Measurements from ENCODE around the gene GRM8.

GRM8 gene

GRCh38 chr7:126447984-126448383 is 804.8 kb downstream of the GRM8 start:
- no peak for DNase-seq
- intact Hi-C loops (cut with DNase I) = no loop called here

- intact Hi-C loops (cut with DNase I) = no loop called here
- no peak for DNase-seq
Observed at GRCh38 chr7:126445991-126446390, 806.8 kb downstream of the GRM8 start.

- DNase-seq = no peak
- intact Hi-C loops (cut with DNase I) = no loop called here
Observed at GRCh38 chr7:126443951-126444350, 808.8 kb downstream of the GRM8 start.

- DNase-seq = no peak
- intact Hi-C loops (cut with DNase I) = no loop called here
Observed at GRCh38 chr7:126442908-126443307, 809.8 kb downstream of the GRM8 start.

- DNase-seq = no peak
- intact Hi-C loops (cut with DNase I) = no loop called here
Observed at GRCh38 chr7:126441745-126442144, 811.0 kb downstream of the GRM8 start.

- DNase-seq = no peak
- intact Hi-C loops (cut with DNase I) = no loop called here
Observed at GRCh38 chr7:126440542-126440941, 812.2 kb downstream of the GRM8 start.

- intact Hi-C loops (cut with DNase I) = no loop called here
- no peak for DNase-seq
Observed at GRCh38 chr7:126436213-126436868, 816.4 kb downstream of the GRM8 start.

GRCh38 chr7:126426652-126427051 is 826.1 kb downstream of the GRM8 start:
- DNase-seq = no peak
- intact Hi-C loops (cut with DNase I) = no loop called here

- intact Hi-C loops (cut with DNase I) = no loop called here
- no peak for DNase-seq
Observed at GRCh38 chr7:126424985-126425384, 827.8 kb downstream of the GRM8 start.

GRCh38 chr7:126419047-126419446 is 833.7 kb downstream of the GRM8 start:
- intact Hi-C loops (cut with DNase I) = no loop called here
- no peak for DNase-seq

GRCh38 chr7:126411821-126412383 is 840.8 kb downstream of the GRM8 start:
- intact Hi-C loops (cut with DNase I) = no loop called here

GRCh38 chr7:126411032-126411820 is 841.5 kb downstream of the GRM8 start:
- no peak for DNase-seq
- intact Hi-C loops (cut with DNase I) = no loop called here

More at GRCh38 chr7:126411821-126412383, 840.8 kb downstream of the GRM8 start:
- DNase-seq = peak in 3 of 42 donors; percentile 1 to 41 (median 6)

- no peak for DNase-seq
- intact Hi-C loops (cut with DNase I) = no loop called here
Observed at GRCh38 chr7:126403040-126403439, 849.7 kb downstream of the GRM8 start.

- no peak for DNase-seq
- intact Hi-C loops (cut with DNase I) = no loop called here
Observed at GRCh38 chr7:126401918-126402317, 850.8 kb downstream of the GRM8 start.

- intact Hi-C loops (cut with DNase I) = no loop called here
- DNase-seq = no peak
Observed at GRCh38 chr7:126398851-126399529, 853.8 kb downstream of the GRM8 start.

- intact Hi-C loops (cut with DNase I) = no loop called here
- no peak for DNase-seq
Observed at GRCh38 chr7:126398285-126398684, 854.5 kb downstream of the GRM8 start.

GRCh38 chr7:126394406-126394805 is 858.3 kb downstream of the GRM8 start:
- intact Hi-C loops (cut with DNase I) = no loop called here

More at GRCh38 chr7:126394406-126394805, 858.3 kb downstream of the GRM8 start:
- no peak for DNase-seq
